LNCAP (cell line): ENCODE results near the gene EPB41L4B.

Source experiments
- CTCF ChIP-seq: fragments of 450-650 bp; IDR thresholded peaks from 2 replicates; pipeline ENCODE4 v1.5.1; 2017; ENCODE audit warnings: mild to moderate bottlenecking

EPB41L4B gene

GRCh38 chr9:109199676-109200075, 121.2 kb downstream of the EPB41L4B start:
- TF ChIP-seq CTCF: no peak

GRCh38 chr9:109198736-109199382, 122.0 kb downstream of the EPB41L4B start:
- peak; percentile 43; the same call in 1 of the 2 replicates for TF ChIP-seq CTCF

GRCh38 chr9:109193974-109194556, 126.8 kb downstream of the EPB41L4B start:
- TF ChIP-seq CTCF: no peak

- TF ChIP-seq CTCF: peak; percentile 48
Observed at GRCh38 chr9:109192732-109193361, 128.0 kb downstream of the EPB41L4B start.

GRCh38 chr9:109191746-109192145, 129.1 kb downstream of the EPB41L4B start:
- TF ChIP-seq CTCF: no peak

- no peak for TF ChIP-seq CTCF
Observed at GRCh38 chr9:109190151-109190550, 130.7 kb downstream of the EPB41L4B start.

GRCh38 chr9:109186857-109187520, 133.9 kb downstream of the EPB41L4B start:
- TF ChIP-seq CTCF: no peak
